Right hindlimb (tissue), 1 donor: ENCODE results near the gene NUMB.

Source experiments
- DNase-seq: peaks from one replicate; pipeline ENCODE4 v3.0.0-alpha.2; 2018

Gene NUMB

GRCh38 chr14:73243341-73243740 lies 215.0 kb downstream of the NUMB start:
- DNase-seq: peak; percentile 1

GRCh38 chr14:73242357-73242901 lies 215.9 kb downstream of the NUMB start:
- DNase-seq: no peak

- no peak for DNase-seq
Observed at GRCh38 chr14:73241481-73242165, 216.7 kb downstream of the NUMB start.

- no peak for DNase-seq
Observed at GRCh38 chr14:73240816-73241480, 217.4 kb downstream of the NUMB start.

GRCh38 chr14:73239393-73240241 lies 218.7 kb downstream of the NUMB start:
- DNase-seq: no peak

- no peak for DNase-seq
Observed at GRCh38 chr14:73238941-73239340, 219.4 kb downstream of the NUMB start.

- DNase-seq: no peak
Observed at GRCh38 chr14:73238424-73238852, 219.9 kb downstream of the NUMB start.

- DNase-seq: no peak
Observed at GRCh38 chr14:73237786-73238423, 220.4 kb downstream of the NUMB start.

- DNase-seq: no peak
Observed at GRCh38 chr14:73237219-73237785, 221.0 kb downstream of the NUMB start, which contains the start of gene PAPLN. Gene PAPLN, plus strand, starts transcription at chr14:73237506. Its CDS starts 2,273 bp downstream, at chr14:73239779.

- DNase-seq: no peak
Observed at GRCh38 chr14:73236752-73237218, 221.6 kb downstream of the NUMB start.

GRCh38 chr14:73236157-73236556 lies 222.2 kb downstream of the NUMB start:
- DNase-seq: no peak

GRCh38 chr14:73235531-73236155 lies 222.7 kb downstream of the NUMB start:
- DNase-seq: no peak

GRCh38 chr14:73234586-73235394 lies 223.6 kb downstream of the NUMB start:
- DNase-seq: no peak

- no peak for DNase-seq
Observed at GRCh38 chr14:73234029-73234428, 224.3 kb downstream of the NUMB start.

- DNase-seq: no peak
Observed at GRCh38 chr14:73233564-73233963, 224.8 kb downstream of the NUMB start.

GRCh38 chr14:73232984-73233383 lies 225.4 kb downstream of the NUMB start:
- DNase-seq: no peak

GRCh38 chr14:73231981-73232851 lies 226.1 kb downstream of the NUMB start:
- DNase-seq: no peak

GRCh38 chr14:73230051-73230450 lies 228.3 kb downstream of the NUMB start:
- DNase-seq: no peak
